H9 (cell line): ENCODE data around the gene HIKESHI. TPM values are rescaled to one million over a fixed set of nuclear protein-coding genes. Genes with fewer than 3 reads are reported as not detected.

Experiments
- DNase-seq: peaks from one replicate; pipeline ENCODE4 v3.0.0-alpha.2; 2017
- H2AFZ ChIP-seq: one replicate; pipeline ENCODE4 v1.6.1; 2013; ENCODE audit warnings: mild to moderate bottlenecking, low read length, control low read depth, moderate library complexity
- H2AK5ac ChIP-seq: 2 replicates; pipeline ENCODE4 v1.6.1; 2013; ENCODE audit warnings: low read length, control low read depth, mixed read lengths; ENCODE audit not compliant: insufficient read length
- H2BK120ac ChIP-seq: one replicate; pipeline ENCODE4 v1.6.1; 2013; ENCODE audit warnings: low read depth, mild to moderate bottlenecking, low read length, control low read depth, inconsistent platforms; ENCODE audit not compliant: poor library complexity, severe bottlenecking
- H2BK12ac ChIP-seq: 2 replicates; pipeline ENCODE4 v1.6.1; 2013; ENCODE audit warnings: low read length, control low read depth, mixed read lengths, low read depth; ENCODE audit not compliant: insufficient read length
- H2BK15ac ChIP-seq: 2 replicates; pipeline ENCODE4 v1.6.1; 2013; ENCODE audit warnings: low read depth, low read length, control low read depth
- H2BK20ac ChIP-seq: one replicate; pipeline ENCODE4 v1.6.1; 2013; ENCODE audit warnings: low read depth, mild to moderate bottlenecking, low read length, control low read depth, inconsistent platforms; ENCODE audit not compliant: poor library complexity, severe bottlenecking
- H2BK5ac ChIP-seq: 2 replicates; pipeline ENCODE4 v1.6.1; 2013; ENCODE audit warnings: low read length, control low read depth, mixed read lengths; ENCODE audit not compliant: insufficient read length
- H3K14ac ChIP-seq: 2 replicates; pipeline ENCODE4 v1.6.1; 2013; ENCODE audit warnings: low read length, control low read depth; ENCODE audit not compliant: insufficient read depth
- H3K18ac ChIP-seq: 2 replicates; pipeline ENCODE4 v1.6.1; 2013; ENCODE audit warnings: low read depth, mild to moderate bottlenecking, mixed read lengths, low read length, control low read depth; ENCODE audit not compliant: insufficient read length
- H3K23ac ChIP-seq: 2 replicates; pipeline ENCODE4 v1.6.1; 2013; ENCODE audit warnings: low read length, control low read depth, mixed read lengths, low read depth; ENCODE audit not compliant: insufficient read length
- H3K23me2 ChIP-seq: 2 replicates; pipeline ENCODE4 v1.6.1; 2013; ENCODE audit warnings: low read depth, mild to moderate bottlenecking, mixed read lengths, low read length, control low read depth; ENCODE audit not compliant: insufficient read length, poor library complexity, severe bottlenecking
- H3K27ac ChIP-seq: 2 replicates; pipeline ENCODE4 v1.5.1; 2013; ENCODE audit warnings: low read length, control low read depth, mixed read lengths, low read depth; ENCODE audit not compliant: insufficient read length
- H3K27me3 ChIP-seq: 2 replicates; pipeline ENCODE4 v1.6.1; 2013; ENCODE audit warnings: low read length, control low read depth, inconsistent platforms; ENCODE audit not compliant: insufficient read depth
- H3K4ac ChIP-seq: 2 replicates; pipeline ENCODE4 v1.6.1; 2013; ENCODE audit warnings: low read depth, mild to moderate bottlenecking, control low read depth, inconsistent platforms, low read length, moderate library complexity
- H3K4me1 ChIP-seq: 2 replicates; pipeline ENCODE4 v1.6.1; 2013; ENCODE audit warnings: low read length, control low read depth, inconsistent platforms; ENCODE audit not compliant: insufficient read depth
- H3K4me2 ChIP-seq: 2 replicates; pipeline ENCODE4 v1.6.1; 2013; ENCODE audit warnings: low read length, control low read depth, mixed read lengths; ENCODE audit not compliant: insufficient read length, insufficient read depth
- H3K56ac ChIP-seq: 2 replicates; pipeline ENCODE4 v1.6.1; 2013; ENCODE audit warnings: low read depth, mild to moderate bottlenecking, mixed read lengths, low read length, control low read depth; ENCODE audit not compliant: insufficient read length
- H3K79me1 ChIP-seq: 2 replicates; pipeline ENCODE4 v1.6.1; 2013; ENCODE audit warnings: low read depth, mild to moderate bottlenecking, moderate library complexity, low read length, control low read depth, inconsistent platforms; ENCODE audit not compliant: insufficient read depth, poor library complexity, severe bottlenecking
- H3K79me2 ChIP-seq: 2 replicates; pipeline ENCODE4 v1.6.1; 2013; ENCODE audit warnings: low read length, control low read depth, inconsistent platforms; ENCODE audit not compliant: insufficient read depth
- H3K9ac ChIP-seq: 2 replicates; pipeline ENCODE4 v1.6.1; 2013; ENCODE audit warnings: low read length, control low read depth, mixed read lengths; ENCODE audit not compliant: insufficient read length; ENCODE audit errors: extremely low read depth
- H3K9me3 ChIP-seq: one replicate; pipeline ENCODE4 v1.6.1; 2013; ENCODE audit warnings: low read depth, low read length, inconsistent platforms; ENCODE audit not compliant: control insufficient read depth
- H3T11ph ChIP-seq: one replicate; pipeline ENCODE4 v1.6.1; 2013; ENCODE audit warnings: mild to moderate bottlenecking, low read length, control low read depth, inconsistent platforms
- H4K20me1 ChIP-seq: one replicate; pipeline ENCODE4 v1.6.1; 2013; ENCODE audit not compliant: control insufficient read depth, insufficient read length, insufficient read depth
- H4K5ac ChIP-seq: 2 replicates; pipeline ENCODE4 v1.6.1; 2013; ENCODE audit warnings: low read depth, mild to moderate bottlenecking, mixed read lengths, low read length, control low read depth; ENCODE audit not compliant: insufficient read length
- H4K8ac ChIP-seq: replicated peaks from 2 replicates; pipeline ENCODE4 v1.6.1; 2013; ENCODE audit warnings: low read length, control low read depth, mixed read lengths, low read depth; ENCODE audit not compliant: insufficient read length
- H4K91ac ChIP-seq: 2 replicates; pipeline ENCODE4 v1.6.1; 2013; ENCODE audit warnings: low read depth, mild to moderate bottlenecking, moderate library complexity, mixed read lengths, low read length, control low read depth; ENCODE audit not compliant: insufficient read length
- H3K27ac Mint-ChIP-seq, 3 experiments: 2 replicates in 2 of 3; 3 replicates in 1 of 3; pipeline ENCODE4 v1.8.0; 2020 to 2021; ENCODE audit warnings: mixed read lengths in 3 of 3, mild to moderate bottlenecking in 1 of 3, moderate library complexity in 1 of 3
- H3K27me3 Mint-ChIP-seq: 2 replicates; pipeline ENCODE4 v1.8.0; 2021; ENCODE audit warnings: low read depth, mild to moderate bottlenecking, moderate library complexity, mixed read lengths
- H3K36me3 Mint-ChIP-seq, 3 experiments: 2 replicates in 2 of 3; 3 replicates in 1 of 3; pipeline ENCODE4 v1.8.0; 2020 to 2021; ENCODE audit warnings: low read depth in 3 of 3, mixed read lengths in 3 of 3; ENCODE audit not compliant: insufficient read depth in 1 of 3
- H3K4me1 Mint-ChIP-seq, 2 experiments: 2 replicates each; pipeline ENCODE4 v1.8.0; 2020; ENCODE audit warnings: mixed read lengths in 2 of 2
- H3K4me3 Mint-ChIP-seq, 2 experiments: 2 replicates in 1 of 2; 3 replicates in 1 of 2; pipeline ENCODE4 v1.8.0; 2020 to 2021; ENCODE audit warnings: mild to moderate bottlenecking in 2 of 2, mixed read lengths in 2 of 2, moderate library complexity in 1 of 2
- H3K9me3 Mint-ChIP-seq, 2 experiments: 2 replicates in 1 of 2; 3 replicates in 1 of 2; pipeline ENCODE4 v1.8.0; 2020; ENCODE audit warnings: mild to moderate bottlenecking in 2 of 2, mixed read lengths in 2 of 2, moderate library complexity in 1 of 2
- WGBS: extraction: QIAGEN DNeasy Blood & Tissue Kit; methylation state at CpG from one replicate; pipeline ENCODE4 v1.1.7; 2013; ENCODE audit warnings: missing lambda C conversion rate, low lambda C conversion rate, mixed read lengths; ENCODE audit not compliant: insufficient read length; ENCODE audit errors: extremely low coverage; 5-methylcytosine and 5-hydroxymethylcytosine counted together
- total RNA-seq: library from RNA; stranded (reverse); gene quantifications from 2 replicates; pipeline ENCODE4 v1.2.1, GENCODE V29; 2021
- TF ChIP-seq, protein P1 (sequence below): fragments of 200-600 bp; sonication (generic); conservative IDR thresholded peaks from 3 replicates; pipeline ENCODE4 v1.8.0; 2021; ENCODE audit warnings: antibody characterized with exemption, mild to moderate bottlenecking

Gene HIKESHI
- total RNA-seq, 1 experiment from 2014 or later, result 54.1 TPM

DNA sequence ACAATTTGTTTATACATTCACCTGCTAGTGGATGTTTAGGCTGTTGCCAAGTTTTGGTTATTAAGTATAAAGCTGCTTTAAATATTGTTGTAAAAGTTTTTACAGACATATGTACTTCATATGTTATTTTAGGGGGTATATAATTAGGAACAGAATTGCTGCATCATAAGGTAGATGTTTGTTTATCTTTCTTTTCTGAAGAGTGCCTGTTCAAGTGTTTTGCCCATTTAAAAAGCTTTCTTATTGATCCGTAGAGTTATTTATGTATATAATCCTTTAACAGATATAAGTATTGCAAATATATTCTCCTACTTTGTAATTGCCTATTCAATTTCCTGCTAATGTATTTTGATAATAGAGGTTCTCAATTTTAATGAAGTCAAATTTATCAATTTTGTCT, 61.4 kb downstream of the HIKESHI start:
- H3K9me3 Mint-ChIP-seq, result peaks cover 6 to 7% of the 10 kb centered on the region in 2 experiments; a peak in 3 of 5 replicates
- no peaks in the 10 kb centered on the region for H3K79me1 ChIP-seq
- H2BK15ac ChIP-seq, result no peak overlapping the region
- no peak overlapping the region for H4K8ac ChIP-seq
- no peaks in the 10 kb centered on the region; the same call in 1 of the 2 replicates for H3K4me1 ChIP-seq
- no peak overlapping the region for H2BK5ac ChIP-seq
- no peak overlapping the region for H3K14ac ChIP-seq
- H3K9me3 ChIP-seq, result no peaks in the 10 kb centered on the region
- no peak for DNase-seq
- no peak overlapping the region for H3K27ac ChIP-seq
- H3K4ac ChIP-seq, result no peak overlapping the region
- peaks cover 0 to 13% (median 0%) of the 10 kb centered on the region in 3 experiments; a peak in 3 of 7 replicates for H3K36me3 Mint-ChIP-seq
- H3K27me3 Mint-ChIP-seq, result no peaks in the 10 kb centered on the region
- WGBS, result no CpG with 5 or more reads among the region's 1 CpG
- H2AFZ ChIP-seq, result no peak overlapping the region
- H3K9ac ChIP-seq, result no peak overlapping the region
- H3K23me2 ChIP-seq, result no peaks in the 10 kb centered on the region
- H3K4me1 Mint-ChIP-seq, result peaks cover 17 to 21% of the 10 kb centered on the region in 2 experiments
- no peaks in the 10 kb centered on the region for H3K27me3 ChIP-seq
- no peaks in the 10 kb centered on the region for H4K20me1 ChIP-seq
- H3T11ph ChIP-seq, result no peak overlapping the region
- no peak overlapping the region for H2AK5ac ChIP-seq
- no peak overlapping the region for H4K91ac ChIP-seq
- H3K18ac ChIP-seq, result no peak overlapping the region
- H2BK120ac ChIP-seq, result no peak overlapping the region
- no peak overlapping the region for H3K4me3 Mint-ChIP-seq
- no peak overlapping the region for H3K4me2 ChIP-seq
- H3K27ac Mint-ChIP-seq, result no peak overlapping the region
- H3K23ac ChIP-seq, result no peak overlapping the region
- H2BK20ac ChIP-seq, result no peak overlapping the region
- no peaks in the 10 kb centered on the region for H3K79me2 ChIP-seq
- H4K5ac ChIP-seq, result no peak overlapping the region
- H3K56ac ChIP-seq, result no peak overlapping the region
- TF ChIP-seq, protein P1, sequence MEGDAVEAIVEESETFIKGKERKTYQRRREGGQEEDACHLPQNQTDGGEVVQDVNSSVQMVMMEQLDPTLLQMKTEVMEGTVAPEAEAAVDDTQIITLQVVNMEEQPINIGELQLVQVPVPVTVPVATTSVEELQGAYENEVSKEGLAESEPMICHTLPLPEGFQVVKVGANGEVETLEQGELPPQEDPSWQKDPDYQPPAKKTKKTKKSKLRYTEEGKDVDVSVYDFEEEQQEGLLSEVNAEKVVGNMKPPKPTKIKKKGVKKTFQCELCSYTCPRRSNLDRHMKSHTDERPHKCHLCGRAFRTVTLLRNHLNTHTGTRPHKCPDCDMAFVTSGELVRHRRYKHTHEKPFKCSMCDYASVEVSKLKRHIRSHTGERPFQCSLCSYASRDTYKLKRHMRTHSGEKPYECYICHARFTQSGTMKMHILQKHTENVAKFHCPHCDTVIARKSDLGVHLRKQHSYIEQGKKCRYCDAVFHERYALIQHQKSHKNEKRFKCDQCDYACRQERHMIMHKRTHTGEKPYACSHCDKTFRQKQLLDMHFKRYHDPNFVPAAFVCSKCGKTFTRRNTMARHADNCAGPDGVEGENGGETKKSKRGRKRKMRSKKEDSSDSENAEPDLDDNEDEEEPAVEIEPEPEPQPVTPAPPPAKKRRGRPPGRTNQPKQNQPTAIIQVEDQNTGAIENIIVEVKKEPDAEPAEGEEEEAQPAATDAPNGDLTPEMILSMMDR, result no peak
- no peak overlapping the region for H2BK12ac ChIP-seq
